HepG2 (cell line): ENCODE data around the gene LDLRAD4. TPM values are rescaled to one million over a fixed set of nuclear protein-coding genes. Genes with fewer than 3 reads are reported as not detected.

ENCODE experiments used
- ATAC-seq: fragments of 200-7000 bp; cut with Tn5 transposase; 3 replicates; pipeline ENCODE4 v1.9.1; 2020; ENCODE audit warnings: mild to moderate bottlenecking, moderate library complexity
- BruUV-seq: library from RNA; stranded (reverse); fragments of 400-500 nt; replicated peaks from 2 replicates; lab custom pipeline; 2021; lab: Mats Ljungman, UMichigan
- CTCF ChIA-PET: fragments of 300-600 bp; formaldehyde crosslinking; extraction: SDS; loops from one replicate; lab custom pipeline; 2021; ENCODE audit warnings: low total read pairs, inconsistent platforms, low intra/inter-chr PET ratio; lab: Yijun Ruan, JAX
- POLR2A ChIA-PET: fragments of 350-600 bp; sonication (Branson Sonifier 250); formaldehyde crosslinking; loops from one replicate; lab custom pipeline; 2020; ENCODE audit warnings: antibody characterized with exemption, inconsistent platforms; lab: Yijun Ruan, JAX
- DNase-seq: peaks from one replicate; pipeline ENCODE4 v3.0.0-alpha.2; 2015; ENCODE audit warnings: low spot score
- FAIRE-seq: peaks from 3 replicates; lab custom pipeline; 2011; peaks lifted over from hg19 to GRCh38; lab: Jason Lieb, UNC
- H2AFZ ChIP-seq: one replicate; pipeline ENCODE4 v1.6.1; 2011; ENCODE audit warnings: low read length, inconsistent platforms
- H3K27ac ChIP-seq: fragments of 300-600 bp; 3 replicates; pipeline ENCODE4 v1.8.0; 2011; ENCODE audit warnings: mixed run types, mild to moderate bottlenecking, mixed read lengths, low read length, inconsistent platforms; ENCODE audit not compliant: insufficient read depth; ENCODE audit errors: extremely low read length
- H3K27me3 ChIP-seq, 2 experiments: fragments of 200-600 bp in 1 of 2; 2 replicates in 1 of 2; 3 replicates in 1 of 2; pipeline versions ENCODE4 v1.6.0 to v1.8.0; 2011; ENCODE audit warnings: low read length in 2 of 2, mild to moderate bottlenecking in 2 of 2, moderate library complexity in 2 of 2, inconsistent platforms in 1 of 2; ENCODE audit not compliant: insufficient read depth in 2 of 2, control insufficient read depth in 1 of 2
- H3K36me3 ChIP-seq, 2 experiments: fragments of 200-600 bp in 1 of 2; replicated peaks in 1 of 2; 2 replicates in 1 of 2; 3 replicates in 1 of 2; pipeline versions ENCODE4 v1.5.1 to v1.8.0; 2011; ENCODE audit warnings: low read length in 2 of 2, inconsistent platforms in 1 of 2; ENCODE audit not compliant: insufficient read depth in 2 of 2, control insufficient read depth in 1 of 2
- H3K4me1 ChIP-seq: 2 replicates; pipeline ENCODE4 v1.5.1; 2012; ENCODE audit warnings: low read length, inconsistent platforms; ENCODE audit not compliant: insufficient read depth
- H3K4me2 ChIP-seq: 2 replicates; pipeline ENCODE4 v1.6.0; 2011; ENCODE audit warnings: low read depth, low read length, inconsistent platforms
- H3K4me3 ChIP-seq, 3 experiments: fragments of 200-600 bp in 1 of 3; sonication (generic), shearing (Covaris generic) in 1 of 3; replicated peaks in 1 of 3; 2 replicates each; pipeline ENCODE4 v1.5.1; 2011 to 2016; ENCODE audit warnings: low read length in 3 of 3, inconsistent platforms in 2 of 3, low read depth in 2 of 3, mild to moderate bottlenecking in 2 of 3, control low read depth in 1 of 3, mixed read lengths in 1 of 3; ENCODE audit not compliant: insufficient read depth in 1 of 3
- H3K79me2 ChIP-seq: one replicate; pipeline ENCODE4 v1.6.1; 2011; ENCODE audit warnings: low read length, inconsistent platforms; ENCODE audit not compliant: insufficient read depth
- H3K9ac ChIP-seq: 2 replicates; pipeline ENCODE4 v1.6.0; 2011; ENCODE audit warnings: mild to moderate bottlenecking, low read depth, low read length, inconsistent platforms; ENCODE audit not compliant: insufficient read depth
- H3K9me3 ChIP-seq: 2 replicates; pipeline ENCODE4 v1.5.1; 2012; ENCODE audit warnings: mild to moderate bottlenecking, low read length
- H4K20me1 ChIP-seq: 2 replicates; pipeline ENCODE4 v1.6.0; 2011; ENCODE audit warnings: inconsistent platforms, mild to moderate bottlenecking, low read length, moderate library complexity; ENCODE audit not compliant: insufficient read depth
- ARNT2 ChIP-seq: sonication (generic); formaldehyde crosslinking; IDR thresholded peaks from 2 replicates; pipeline ENCODE4 v1.8.0; 2022; ENCODE audit warnings: mild to moderate bottlenecking, low read depth, missing genetic modification reagents, moderate library complexity
- KLF6 ChIP-seq: IDR thresholded peaks from 2 replicates; pipeline ENCODE4 v1.8.0; 2016; ENCODE audit warnings: missing biosample characterization, missing genetic modification reagents
- NCOA2 ChIP-seq: sonication (generic); formaldehyde crosslinking; IDR thresholded peaks from 2 replicates; pipeline ENCODE4 v1.8.0; 2022; ENCODE audit warnings: inconsistent platforms
- POLR2AphosphoS2 ChIP-seq: IDR thresholded peaks from 2 replicates; pipeline ENCODE4 v1.6.1; 2011; ENCODE audit warnings: low read depth, low read length, improper control_type of control experiment
- SCMH1 ChIP-seq: sonication (generic); formaldehyde crosslinking; IDR thresholded peaks from 2 replicates; pipeline ENCODE4 v1.9.0; 2021; ENCODE audit warnings: missing genetic modification reagents, mild to moderate bottlenecking, borderline replicate concordance
- SMC3 ChIP-seq: IDR thresholded peaks from 2 replicates; pipeline ENCODE4 v1.6.1; 2011; ENCODE audit warnings: low read length, improper control_type of control experiment
- SYNCRIP ChIP-seq: fragments of 200-400 bp; formaldehyde crosslinking; IDR thresholded peaks from 2 replicates; pipeline ENCODE4 v1.6.1; 2018; ENCODE audit warnings: mild to moderate bottlenecking, low read depth, low read length; ENCODE audit not compliant: insufficient read depth
- TARDBP ChIP-seq: sonication (generic); formaldehyde crosslinking; IDR thresholded peaks from 2 replicates; pipeline ENCODE4 v1.8.0; 2022; ENCODE audit warnings: mild to moderate bottlenecking, missing genetic modification reagents
- TRIM24 ChIP-seq: sonication (generic); formaldehyde crosslinking; IDR thresholded peaks from 2 replicates; pipeline ENCODE4 v1.8.0; 2022; ENCODE audit warnings: mild to moderate bottlenecking, missing genetic modification reagents
- ZBTB3 ChIP-seq: sonication (generic); formaldehyde crosslinking; IDR thresholded peaks from 2 replicates; pipeline ENCODE4 v1.4.0; 2020; ENCODE audit warnings: low read depth, mild to moderate bottlenecking, moderate library complexity, missing genetic modification reagents, borderline replicate concordance
- ZFP36L2 ChIP-seq: sonication (generic); formaldehyde crosslinking; IDR thresholded peaks from 2 replicates; pipeline ENCODE4 v1.4.0; 2020; ENCODE audit warnings: missing genetic modification reagents
- ZFP91 ChIP-seq: sonication (generic); formaldehyde crosslinking; IDR thresholded peaks from 2 replicates; pipeline ENCODE4 v1.9.0; 2022; ENCODE audit warnings: missing genetic modification reagents, mild to moderate bottlenecking, borderline replicate concordance
- ZFX ChIP-seq: sonication (generic); formaldehyde crosslinking; IDR thresholded peaks from 2 replicates; pipeline ENCODE4 v1.4.0; 2020; ENCODE audit warnings: mild to moderate bottlenecking, low read depth, missing genetic modification reagents, moderate library complexity
- ZNF136 ChIP-seq: sonication (generic); formaldehyde crosslinking; IDR thresholded peaks from 2 replicates; pipeline ENCODE4 v1.8.1; 2022; ENCODE audit warnings: low read depth, mild to moderate bottlenecking, moderate library complexity, missing genetic modification reagents
- ZNF775 ChIP-seq: sonication (generic); formaldehyde crosslinking; IDR thresholded peaks from 2 replicates; pipeline ENCODE4 v1.4.0; 2020; ENCODE audit warnings: missing genetic modification reagents, mild to moderate bottlenecking, moderate library complexity, borderline replicate concordance
- ZNF780A ChIP-seq: sonication (generic); formaldehyde crosslinking; IDR thresholded peaks from 2 replicates; pipeline ENCODE4 v1.8.0; 2022; ENCODE audit warnings: mild to moderate bottlenecking, missing genetic modification reagents, moderate library complexity
- WGBS: methylation state at CpG from one replicate; pipeline ENCODE4 v1.1.6; 2017; ENCODE audit warnings: low lambda C conversion rate; 5-methylcytosine and 5-hydroxymethylcytosine counted together
- in situ Hi-C: cut with HindIII; loops from 2 replicates; pipeline ENCODE4 v1.10.0; 2017; ENCODE audit warnings: low pct_unique_long_range_greater_than_20kb; ENCODE audit not compliant: extremely low pct_ligation_motif_present
- intact Hi-C: fragments of 100-400 bp; cut with micrococcal nuclease; formaldehyde crosslinking; loops from one replicate; pipeline ENCODE4 v1.10.0; 2022; ENCODE audit not compliant: unreplicated experiment
- polyA plus RNA-seq, 8 experiments: library from polyadenylated mRNA; depleted of rRNA in 3 of 8; stranded (reverse) in 7 of 8; unstranded in 1 of 8; fragments of >200 nt; fragmentation: Illumina TruSeq in 4 of 8; extraction: Trizol in 4 of 8; gene quantifications; 2 replicates each; pipeline versions ENCODE4 v1.2.1 to v1.2.3, GENCODE V29; 2011 to 2016; ENCODE audit warnings: low read depth in 4 of 8, missing spikeins in 1 of 8, mixed read lengths in 1 of 8; ENCODE audit not compliant: insufficient read depth in 1 of 8
- total RNA-seq, 5 experiments: library from RNA; depleted of rRNA; stranded (reverse); fragments of >200 nt; fragmentation: Illumina TruSeq; extraction: Trizol; gene quantifications; 2 replicates each; pipeline ENCODE4 v1.2.3, GENCODE V29; 2016; ENCODE audit warnings: low read depth in 1 of 5

The LDLRAD4 gene
- total and polyA plus RNA-seq, 2 of the 13 experiments (the other 11 are each of a cell fraction or from before 2014, with no cell fraction given): 13.6 to 20.9 TPM

- H3K9ac ChIP-seq: no peak overlapping the region
- 92% methylated on average over 7 of the region's 9 CpGs for WGBS
- H3K4me3 ChIP-seq: no peak overlapping the region
- ChIA-PET CTCF (no interaction called here), POLR2A (no interaction called here)
- ATAC-seq (no peak), FAIRE-seq (no peak), DNase-seq (no peak)
- TF ChIP-seq ZBTB3 (CRISPR knock-in tag) (no peak), ZNF780A (no peak), POLR2AphosphoS2 (no peak), NCOA2 (CRISPR knock-in tag) (no peak), SMC3 (no peak), SYNCRIP (no peak), TARDBP (CRISPR knock-in tag) (no peak)
- H3K4me1 ChIP-seq: no peaks in the 10 kb centered on the region
- no TSS peak for BruUV-seq
- H3K9me3 ChIP-seq: no peaks in the 10 kb centered on the region
- no peak overlapping the region for H3K4me2 ChIP-seq
- no peaks in the 10 kb centered on the region for H3K36me3 ChIP-seq
- intact Hi-C loops (no loop called here), in situ Hi-C loops (no loop called here)
- H3K27ac ChIP-seq: no peak overlapping the region
- no peaks in the 10 kb centered on the region for H3K79me2 ChIP-seq
- H4K20me1 ChIP-seq: peaks cover 5% of the 10 kb centered on the region; the same call in 1 of the 2 replicates
- H2AFZ ChIP-seq: no peak overlapping the region
- no peaks in the 10 kb centered on the region for H3K27me3 ChIP-seq
Observed at GRCh38 chr18:13582178-13582670, 363.7 kb downstream of the LDLRAD4 start.

GRCh38 chr18:13583576-13584550 lies 365.3 kb downstream of the LDLRAD4 start:
- DNase-seq (no peak), ATAC-seq (no peak), FAIRE-seq (no peak)
- CTCF ChIA-PET: no interaction called here
- H3K79me2 ChIP-seq: no peaks in the 10 kb centered on the region
- no peak overlapping the region for H3K4me2 ChIP-seq
- H3K4me3 ChIP-seq: no peak overlapping the region
- intact Hi-C loops (no loop called here), in situ Hi-C loops (no loop called here)
- no peaks in the 10 kb centered on the region for H3K27me3 ChIP-seq
- H4K20me1 ChIP-seq: peaks cover 5% of the 10 kb centered on the region; the same call in 1 of the 2 replicates
- no peak overlapping the region for H2AFZ ChIP-seq
- BruUV-seq: no TSS peak
- H3K9ac ChIP-seq: no peak overlapping the region
- no peaks in the 10 kb centered on the region for H3K9me3 ChIP-seq
- POLR2A ChIA-PET: no interaction called here
- no peaks in the 10 kb centered on the region for H3K36me3 ChIP-seq
- 91% methylated on average over 21 of the region's 27 CpGs for WGBS
- H3K4me1 ChIP-seq: no peaks in the 10 kb centered on the region
- H3K27ac ChIP-seq: no peak overlapping the region
- TF ChIP-seq ZNF775 (CRISPR knock-in tag) (no peak), KLF6 (CRISPR knock-in tag) (no peak), ZFP36L2 (no peak), SCMH1 (CRISPR knock-in tag) (no peak), ZFP91 (CRISPR knock-in tag) (no peak), ZFX (CRISPR knock-in tag) (no peak), ZBTB3 (CRISPR knock-in tag) (no peak), ZNF136 (CRISPR knock-in tag) (no peak), TRIM24 (CRISPR knock-in tag) (no peak), ARNT2 (CRISPR knock-in tag) (no peak)
